ENCODE measurements around the gene SPIN1.

- TF ChIP-seq, protein P1, sequence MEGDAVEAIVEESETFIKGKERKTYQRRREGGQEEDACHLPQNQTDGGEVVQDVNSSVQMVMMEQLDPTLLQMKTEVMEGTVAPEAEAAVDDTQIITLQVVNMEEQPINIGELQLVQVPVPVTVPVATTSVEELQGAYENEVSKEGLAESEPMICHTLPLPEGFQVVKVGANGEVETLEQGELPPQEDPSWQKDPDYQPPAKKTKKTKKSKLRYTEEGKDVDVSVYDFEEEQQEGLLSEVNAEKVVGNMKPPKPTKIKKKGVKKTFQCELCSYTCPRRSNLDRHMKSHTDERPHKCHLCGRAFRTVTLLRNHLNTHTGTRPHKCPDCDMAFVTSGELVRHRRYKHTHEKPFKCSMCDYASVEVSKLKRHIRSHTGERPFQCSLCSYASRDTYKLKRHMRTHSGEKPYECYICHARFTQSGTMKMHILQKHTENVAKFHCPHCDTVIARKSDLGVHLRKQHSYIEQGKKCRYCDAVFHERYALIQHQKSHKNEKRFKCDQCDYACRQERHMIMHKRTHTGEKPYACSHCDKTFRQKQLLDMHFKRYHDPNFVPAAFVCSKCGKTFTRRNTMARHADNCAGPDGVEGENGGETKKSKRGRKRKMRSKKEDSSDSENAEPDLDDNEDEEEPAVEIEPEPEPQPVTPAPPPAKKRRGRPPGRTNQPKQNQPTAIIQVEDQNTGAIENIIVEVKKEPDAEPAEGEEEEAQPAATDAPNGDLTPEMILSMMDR (IDR thresholded peaks at IDR 0.05) = no peak
- TF ChIP-seq EZH2 (IDR thresholded peaks at IDR 0.05; ENCODE audit: borderline replicate concordance, insufficient read depth, low read depth, low read length, poor library complexity, severe bottlenecking) = no peak
Measured at GRCh38 chr9:88363661-88364060, 24.6 kb upstream of the SPIN1 start.

Measured in B cell (primary cell).